WI38 (cell line): Measurements from ENCODE around the gene NLRP13.
"Not testable (repeated sequence)": the region's sequence is repeated elsewhere in the genome, so short reads cannot be mapped to it uniquely, and the experiment has no call there.

Experiments
- H3K4me3 ChIP-seq: 2 replicates; pipeline ENCODE4 v1.5.1; 2011; ENCODE audit warnings: low read depth, mild to moderate bottlenecking, control low read depth, low read length
- CTCF ChIP-seq: IDR thresholded peaks from 2 replicates; pipeline ENCODE4 v1.5.1; 2012; ENCODE audit warnings: low read depth, mild to moderate bottlenecking, control low read depth, low read length

NLRP13 gene

GRCh38 chr19:55947532-55947931 is 15.4 kb upstream of the NLRP13 start, which contains the start of gene NLRP8:
TSS of gene NLRP8 (plus strand) at chr19:55947832.
- no peak within 1 kb of the TSS for H3K4me3 ChIP-seq
- TF ChIP-seq CTCF, result no peak

- TF ChIP-seq CTCF, result no peak
- H3K4me3 ChIP-seq, result no peak overlapping the region
Measured at GRCh38 chr19:55940306-55940705, 8.2 kb upstream of the NLRP13 start.

GRCh38 chr19:55939206-55939605 is 7.1 kb upstream of the NLRP13 start:
- TF ChIP-seq CTCF, result no peak
- H3K4me3 ChIP-seq, result no peak overlapping the region

- TF ChIP-seq CTCF, result no peak
- H3K4me3 ChIP-seq, result no peak overlapping the region
Measured at GRCh38 chr19:55935206-55935605, 3.1 kb upstream of the NLRP13 start.

- H3K4me3 ChIP-seq, result no peak overlapping the region
- TF ChIP-seq CTCF, result no peak
Measured at GRCh38 chr19:55930996-55931515, 1.1 kb downstream of the NLRP13 start.

GRCh38 chr19:55929258-55929657 is 2.9 kb downstream of the NLRP13 start:
- not testable (repeated sequence) for H3K4me3 ChIP-seq

GRCh38 chr19:55927991-55928390 is 4.1 kb downstream of the NLRP13 start:
- H3K4me3 ChIP-seq, result no peak overlapping the region
- TF ChIP-seq CTCF, result no peak

GRCh38 chr19:55923556-55923955 is 8.6 kb downstream of the NLRP13 start:
- no peak overlapping the region for H3K4me3 ChIP-seq
- TF ChIP-seq CTCF, result no peak
